Fibroblast of the aortic adventitia (primary cell): ENCODE measurements around the gene HSPB7. TPM values are rescaled to one million over a fixed set of nuclear protein-coding genes. Genes with fewer than 3 reads are reported as not detected.
A peak's percentile ranks its signal among the peaks of the same experiment; 100 is the strongest.

Experiments
- DNase-seq: peaks from one replicate; pipeline ENCODE4 v3.0.0-alpha.2; 2010; ENCODE audit warnings: low read depth
- H3K4me3 ChIP-seq: 2 replicates; pipeline ENCODE4 v1.5.1; 2011; ENCODE audit warnings: low read depth, mild to moderate bottlenecking, control low read depth, low read length, moderate library complexity
- total RNA-seq: library from RNA; depleted of rRNA; stranded (reverse); fragments of >200 nt; gene quantifications from 2 replicates; pipeline ENCODE4 v1.2.3, GENCODE V29; 2012; ENCODE audit warnings: low replicate concordance
- TF ChIP-seq, protein P1 (sequence below): IDR thresholded peaks from 2 replicates; pipeline ENCODE4 v1.5.1; 2011; ENCODE audit warnings: mild to moderate bottlenecking, low read length, control low read depth, inconsistent platforms; ENCODE audit not compliant: insufficient read depth

Gene HSPB7
- total RNA-seq, 1 donor, result 8.9 TPM

DNA sequence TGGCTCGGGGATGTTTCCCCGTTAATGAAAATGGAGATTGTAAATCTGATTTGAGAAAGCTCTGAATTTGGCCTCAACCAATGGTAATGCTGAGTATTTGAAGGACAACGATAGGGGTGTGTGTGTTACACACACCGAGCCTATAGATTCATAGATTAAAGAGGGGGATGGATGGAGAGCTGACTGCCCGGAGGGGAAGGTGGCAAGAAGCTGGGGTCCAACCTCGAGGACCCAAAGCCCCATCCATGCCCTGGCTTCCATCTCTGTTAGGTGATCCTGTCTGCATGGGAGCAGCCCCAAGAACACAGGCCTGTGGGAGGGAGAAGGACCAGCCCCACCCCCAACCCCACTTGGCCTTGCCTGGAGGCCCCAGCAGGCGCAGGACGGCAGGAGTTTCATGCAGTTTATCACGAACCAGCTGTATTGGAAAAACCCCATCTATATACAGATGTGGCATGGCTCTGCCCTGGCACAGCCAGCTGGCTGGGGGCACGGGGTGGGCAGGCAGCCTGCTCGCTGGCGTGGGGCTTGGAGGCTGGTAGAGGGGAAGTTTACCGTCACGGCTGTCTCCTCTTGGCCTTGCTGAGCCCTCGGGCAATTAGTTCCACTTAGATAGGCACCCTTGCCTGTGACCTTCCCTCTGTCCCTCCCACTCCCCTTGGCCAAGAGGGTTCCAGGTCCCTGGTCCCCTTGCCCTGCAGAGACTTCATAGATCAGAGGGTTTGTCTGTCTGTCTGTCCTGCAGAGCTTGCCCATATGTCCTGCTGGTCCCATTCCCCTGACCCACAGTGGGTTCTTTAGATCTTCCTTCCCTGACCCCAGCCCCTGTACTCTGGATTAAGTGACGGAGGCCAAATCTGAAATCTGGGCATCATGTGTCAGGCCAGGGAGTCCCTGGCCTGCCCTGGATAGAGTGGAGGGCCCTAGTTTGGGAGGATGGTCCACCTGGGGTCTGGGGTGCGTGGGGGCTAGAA is 3.0 kb downstream of the HSPB7 start:
- TF ChIP-seq, protein P1, sequence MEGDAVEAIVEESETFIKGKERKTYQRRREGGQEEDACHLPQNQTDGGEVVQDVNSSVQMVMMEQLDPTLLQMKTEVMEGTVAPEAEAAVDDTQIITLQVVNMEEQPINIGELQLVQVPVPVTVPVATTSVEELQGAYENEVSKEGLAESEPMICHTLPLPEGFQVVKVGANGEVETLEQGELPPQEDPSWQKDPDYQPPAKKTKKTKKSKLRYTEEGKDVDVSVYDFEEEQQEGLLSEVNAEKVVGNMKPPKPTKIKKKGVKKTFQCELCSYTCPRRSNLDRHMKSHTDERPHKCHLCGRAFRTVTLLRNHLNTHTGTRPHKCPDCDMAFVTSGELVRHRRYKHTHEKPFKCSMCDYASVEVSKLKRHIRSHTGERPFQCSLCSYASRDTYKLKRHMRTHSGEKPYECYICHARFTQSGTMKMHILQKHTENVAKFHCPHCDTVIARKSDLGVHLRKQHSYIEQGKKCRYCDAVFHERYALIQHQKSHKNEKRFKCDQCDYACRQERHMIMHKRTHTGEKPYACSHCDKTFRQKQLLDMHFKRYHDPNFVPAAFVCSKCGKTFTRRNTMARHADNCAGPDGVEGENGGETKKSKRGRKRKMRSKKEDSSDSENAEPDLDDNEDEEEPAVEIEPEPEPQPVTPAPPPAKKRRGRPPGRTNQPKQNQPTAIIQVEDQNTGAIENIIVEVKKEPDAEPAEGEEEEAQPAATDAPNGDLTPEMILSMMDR, result no peak
- no peak for DNase-seq
- no peak overlapping the region for H3K4me3 ChIP-seq

DNA sequence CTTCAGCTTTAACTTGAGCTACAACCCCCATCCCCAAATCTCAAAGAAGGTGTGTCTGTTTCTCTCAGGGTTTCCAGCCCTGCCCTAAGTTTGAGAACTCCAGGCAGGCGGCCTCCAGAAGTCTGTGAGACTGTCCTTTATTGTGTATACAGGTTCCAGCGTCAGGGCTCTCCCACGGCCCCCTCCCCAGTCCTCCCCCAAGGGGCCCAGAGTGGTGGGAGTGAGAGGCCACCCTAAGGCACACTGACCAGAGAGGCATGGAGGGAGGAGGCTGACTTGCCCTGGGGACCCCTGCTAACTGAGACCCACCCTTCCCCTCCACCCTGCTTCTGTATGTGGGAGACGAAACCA is 4.0 kb downstream of the HSPB7 start:
- DNase-seq, result no peak
- no peak overlapping the region for H3K4me3 ChIP-seq
- TF ChIP-seq, protein P1, result no peak

DNA sequence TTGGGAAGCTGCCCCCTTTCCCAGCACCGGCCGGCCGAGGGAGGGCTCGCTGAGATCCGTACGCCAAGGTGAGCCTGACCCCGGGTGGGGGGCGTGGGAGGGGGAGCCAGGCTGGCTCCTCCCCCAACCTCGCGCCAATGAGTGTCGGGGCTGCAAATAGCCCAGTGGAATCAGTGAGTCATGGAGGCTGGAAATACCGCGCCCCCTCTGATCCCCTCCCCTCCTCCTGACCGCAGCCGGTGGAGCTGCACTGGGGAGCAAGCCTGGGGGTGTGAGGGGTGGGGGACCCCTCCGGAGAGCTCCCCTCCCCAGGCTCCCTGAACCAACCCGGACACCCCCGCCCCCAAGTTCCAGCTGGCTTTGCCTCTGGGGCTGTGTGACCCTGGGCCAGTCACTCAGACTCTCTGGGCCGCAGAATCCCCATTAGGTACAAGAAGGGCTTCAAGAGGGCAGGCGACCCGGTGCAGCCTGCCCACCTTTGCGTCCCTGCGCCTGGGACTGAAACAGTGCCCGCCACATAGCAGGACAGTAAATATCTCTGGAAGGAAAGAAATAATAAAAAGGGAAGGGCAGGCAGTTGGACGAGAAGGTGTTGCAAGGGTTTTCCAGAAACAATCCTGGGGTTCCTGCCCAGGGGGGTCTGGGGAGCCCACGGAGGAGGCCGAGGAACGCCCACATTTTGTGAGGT is 4.5 kb downstream of the HSPB7 start:
- H3K4me3 ChIP-seq, result peak overlapping the region; percentile 37
- TF ChIP-seq, protein P1, result no peak
- peak; percentile 70 for DNase-seq

DNA sequence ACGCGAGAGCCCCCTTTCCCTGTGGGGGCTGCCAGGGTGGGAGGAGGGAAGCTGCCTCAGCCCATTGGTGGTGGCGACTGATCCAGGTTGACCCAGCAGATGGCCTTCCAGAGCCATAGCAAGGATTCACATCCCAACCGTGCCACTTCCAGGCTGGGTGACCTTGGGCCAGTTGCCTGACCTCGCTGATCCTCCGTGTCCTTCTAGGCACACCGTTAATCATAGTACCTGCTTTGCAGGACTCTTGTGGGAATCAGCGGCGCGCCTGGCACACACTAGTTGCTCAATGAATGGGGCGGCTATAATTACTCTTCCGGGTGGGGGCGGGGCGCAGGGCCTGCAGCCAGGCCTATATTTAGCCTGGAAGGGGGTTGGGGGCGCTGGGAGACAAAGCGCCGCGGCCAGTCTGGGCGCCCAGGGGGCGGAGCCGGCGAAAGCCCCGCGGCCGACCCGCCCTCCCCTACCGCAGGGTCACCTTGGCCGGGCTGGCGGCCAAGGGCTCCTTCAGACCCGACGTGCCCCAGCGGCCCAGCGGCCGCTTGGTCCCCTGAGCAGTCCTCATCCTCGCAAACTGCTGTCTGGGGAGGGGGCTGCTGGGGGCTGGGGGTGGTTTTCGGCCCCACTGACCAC is 5.1 kb downstream of the HSPB7 start:
- peak overlapping the region; percentile 37 for H3K4me3 ChIP-seq
- TF ChIP-seq, protein P1, result no peak
- DNase-seq, result peak; percentile 70

DNA sequence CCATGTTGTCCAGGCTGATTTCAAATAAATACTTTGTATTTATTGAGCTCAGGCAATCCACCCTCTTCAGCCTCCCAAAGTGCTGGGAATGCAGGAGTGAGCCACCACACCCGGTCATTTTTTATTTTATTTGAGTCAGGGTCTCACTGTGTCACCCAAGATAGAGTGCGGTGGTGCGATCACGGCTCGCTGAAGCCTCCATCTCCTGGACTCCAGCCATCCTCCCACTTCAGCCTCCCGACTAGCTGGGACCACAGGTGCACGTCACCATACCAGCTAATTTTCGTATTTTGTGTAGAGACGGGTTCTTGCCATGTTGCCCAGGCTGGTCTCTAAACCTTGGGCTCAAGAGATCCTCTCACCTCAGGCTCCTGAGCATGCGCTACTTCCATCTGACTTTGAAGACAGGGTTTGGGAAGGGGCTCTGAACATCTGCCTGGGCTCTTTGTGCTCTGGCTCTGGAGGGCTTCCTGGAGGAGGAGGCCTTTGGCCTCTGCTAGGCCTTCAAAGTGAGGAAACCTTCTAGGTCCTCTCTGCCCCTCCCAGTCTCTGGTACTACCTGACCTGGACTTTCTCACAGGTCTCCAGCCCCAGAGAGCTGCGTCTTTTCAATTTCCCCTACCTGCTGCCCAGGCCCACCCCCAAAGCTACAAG is 5.8 kb downstream of the HSPB7 start:
- TF ChIP-seq, protein P1, result no peak
- no peak for DNase-seq
- no peak overlapping the region for H3K4me3 ChIP-seq

DNA sequence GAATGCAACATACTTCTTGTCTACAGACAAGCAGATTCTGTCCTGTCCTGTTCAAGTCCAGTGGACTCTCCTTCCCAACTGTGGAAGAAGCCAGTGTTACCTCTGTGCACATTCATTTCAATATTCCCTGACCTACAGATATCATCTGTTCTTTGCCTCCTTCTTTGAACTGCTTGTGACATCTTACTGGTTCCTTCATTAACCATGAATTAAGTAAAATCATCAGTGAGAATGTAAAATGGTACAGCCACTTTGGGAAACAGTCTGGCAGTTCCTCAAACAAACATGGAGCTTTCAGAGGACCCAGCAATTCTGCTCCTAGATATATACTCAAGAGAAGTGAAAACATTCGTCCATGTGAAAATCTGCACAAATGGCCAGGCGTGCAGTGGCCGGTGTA is 7.0 kb downstream of the HSPB7 start:
- no peak for DNase-seq
- H3K4me3 ChIP-seq, result no peak overlapping the region
- TF ChIP-seq, protein P1, result no peak
